Medulla oblongata (tissue), 1 donor: ENCODE results near the gene SLAIN1.
"Not testable (repeated sequence)": the region's sequence is repeated elsewhere in the genome, so short reads cannot be mapped to it uniquely, and the experiment has no call there.

Experiments used
- DNase-seq: peaks from one replicate; pipeline ENCODE4 v3.0.0-alpha.2; 2015; ENCODE audit errors: extremely low spot score

SLAIN1 gene

DNA sequence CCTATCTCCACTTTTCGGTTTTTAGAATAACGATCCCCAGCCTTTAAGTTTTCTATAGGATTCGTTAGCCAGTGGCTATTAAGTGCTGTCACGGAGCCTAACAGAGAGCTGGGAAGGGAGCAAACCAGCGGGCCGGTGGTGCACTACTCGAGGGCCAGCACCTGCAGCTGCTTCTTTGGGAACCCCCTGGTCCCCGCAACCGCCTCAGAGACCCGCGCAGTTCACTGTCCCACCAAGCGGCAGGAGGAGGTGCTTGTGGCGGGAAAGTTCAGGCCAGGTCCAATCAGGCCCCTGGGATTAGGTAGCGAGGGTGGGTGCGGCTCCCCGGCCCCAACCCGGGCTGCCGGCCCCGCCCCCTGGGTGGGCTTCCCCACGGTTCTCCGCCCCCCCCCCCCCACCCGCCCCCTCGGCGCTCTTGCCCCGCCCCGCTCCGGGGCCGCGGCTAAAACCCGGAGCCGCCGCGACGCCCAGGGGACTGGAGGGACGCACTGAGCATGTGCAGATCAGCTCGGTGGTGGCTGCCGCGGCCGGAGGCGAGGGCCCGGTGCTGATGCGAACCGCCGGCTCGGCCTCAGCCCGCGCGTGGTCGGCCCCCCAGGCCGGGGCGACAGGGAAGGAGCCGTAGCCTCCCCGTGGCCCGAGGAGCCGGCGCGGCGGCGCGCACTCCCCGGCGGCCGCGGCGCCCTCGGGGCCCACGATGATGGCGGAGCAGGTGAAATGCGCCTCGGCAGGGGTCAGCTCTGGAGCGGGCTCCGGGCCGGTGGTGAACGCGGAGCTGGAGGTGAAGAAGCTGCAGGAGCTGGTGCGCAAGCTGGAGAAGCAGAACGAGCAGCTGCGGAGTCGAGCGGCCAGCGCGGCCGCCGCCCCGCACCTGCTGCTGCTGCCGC is at the start of gene SLAIN1:
TSS of gene SLAIN1 (plus strand) at position 471 of the 887 bp plus-strand sequence. CDS start at position 698, 227 bp downstream.
- peak; percentile 94 for DNase-seq

DNA sequence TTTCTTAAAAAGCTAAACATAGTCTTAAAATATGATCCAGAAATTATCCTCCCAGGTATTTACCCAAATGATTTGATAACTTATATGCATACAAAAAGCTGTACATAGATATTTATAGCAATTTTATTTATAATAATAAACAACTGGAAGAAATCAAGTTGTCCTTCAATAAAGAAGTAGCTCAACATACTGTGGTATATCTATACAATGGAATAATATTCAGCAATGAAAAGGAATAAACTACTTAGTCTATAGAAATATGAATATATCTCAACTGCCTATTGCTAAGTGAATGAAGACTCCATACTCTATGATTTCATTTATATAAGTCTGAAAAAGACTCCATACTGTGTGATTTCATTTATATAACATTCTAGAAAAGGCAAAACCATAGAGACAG is 47.1 kb upstream of the SLAIN1 start:
- no peak for DNase-seq

GRCh38 chr13:77653301-77653700 is 44.2 kb upstream of the SLAIN1 start:
- no peak for DNase-seq

- DNase-seq, result not testable (repeated sequence)
These were observed 37.5 kb upstream of the SLAIN1 start for GRCh38 chr13:77660016-77660415.

GRCh38 chr13:77660841-77661250 is 36.6 kb upstream of the SLAIN1 start:
- no peak for DNase-seq

GRCh38 chr13:77662301-77662700 is 35.2 kb upstream of the SLAIN1 start:
- not testable (repeated sequence) for DNase-seq

GRCh38 chr13:77662831-77663230 is 34.7 kb upstream of the SLAIN1 start:
- DNase-seq, result not testable (repeated sequence)

GRCh38 chr13:77674852-77675251 is 22.6 kb upstream of the SLAIN1 start:
- no peak for DNase-seq

DNA sequence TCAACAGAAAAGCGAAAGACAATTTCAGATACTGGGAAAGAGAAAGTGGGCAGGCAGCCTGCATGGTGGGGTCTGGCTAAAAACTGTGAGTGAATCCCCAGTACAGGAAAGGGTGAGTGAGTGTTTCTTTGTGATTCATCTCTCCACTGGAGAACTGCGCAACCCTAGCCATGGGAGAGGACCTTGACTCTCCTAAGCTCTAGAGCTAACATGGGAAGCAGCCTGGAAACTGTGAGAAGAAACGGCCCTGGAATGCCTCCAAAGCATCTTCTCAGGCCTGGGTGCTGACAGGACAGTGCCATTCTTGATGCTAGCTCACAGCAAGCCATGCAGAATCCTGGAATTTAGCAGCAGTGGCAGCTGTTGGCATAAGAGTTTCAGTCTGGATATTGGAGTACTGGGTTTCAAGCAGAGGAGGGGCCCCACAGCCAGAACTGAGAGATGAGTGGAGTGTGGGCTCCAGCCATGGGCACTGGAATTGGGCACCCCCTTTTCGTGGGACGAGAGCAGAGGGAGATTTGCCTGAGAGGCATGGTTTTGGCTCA is 18.7 kb upstream of the SLAIN1 start:
- DNase-seq, result no peak

DNA sequence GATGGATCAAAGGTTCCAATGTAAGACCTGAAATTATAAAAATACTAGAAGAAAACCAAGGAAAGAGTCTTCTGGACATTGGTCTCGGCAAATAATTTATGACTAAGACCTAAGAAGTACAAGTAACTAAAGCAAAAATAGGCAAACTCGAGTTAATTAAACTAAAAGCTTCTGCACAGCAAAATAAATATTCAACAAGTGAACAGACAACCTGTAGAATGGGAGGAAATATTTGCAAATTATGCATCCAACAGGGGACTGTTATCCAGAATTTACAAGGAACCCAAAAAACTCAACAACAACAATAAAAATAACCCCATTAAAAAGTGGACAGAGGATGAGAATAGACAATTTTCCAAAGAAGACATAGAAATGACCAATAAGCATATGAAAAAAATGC is 9.7 kb upstream of the SLAIN1 start:
- DNase-seq, result no peak

GRCh38 chr13:77691871-77692270 is 5.6 kb upstream of the SLAIN1 start:
- DNase-seq, result peak; percentile 28

GRCh38 chr13:77692746-77693448 is 4.6 kb upstream of the SLAIN1 start:
- DNase-seq, result peak; percentile 73

- DNase-seq, result no peak
These were observed 4.0 kb upstream of the SLAIN1 start for GRCh38 chr13:77693449-77693940.

- DNase-seq, result peak; percentile 79
These were observed 1.2 kb upstream of the SLAIN1 start for GRCh38 chr13:77696006-77696878.

GRCh38 chr13:77696879-77697216 is 639 bp upstream of the SLAIN1 start:
- DNase-seq, result peak; percentile 72

- peak; percentile 72 for DNase-seq
These were observed 943 bp downstream of the SLAIN1 start for GRCh38 chr13:77698201-77699058.

DNA sequence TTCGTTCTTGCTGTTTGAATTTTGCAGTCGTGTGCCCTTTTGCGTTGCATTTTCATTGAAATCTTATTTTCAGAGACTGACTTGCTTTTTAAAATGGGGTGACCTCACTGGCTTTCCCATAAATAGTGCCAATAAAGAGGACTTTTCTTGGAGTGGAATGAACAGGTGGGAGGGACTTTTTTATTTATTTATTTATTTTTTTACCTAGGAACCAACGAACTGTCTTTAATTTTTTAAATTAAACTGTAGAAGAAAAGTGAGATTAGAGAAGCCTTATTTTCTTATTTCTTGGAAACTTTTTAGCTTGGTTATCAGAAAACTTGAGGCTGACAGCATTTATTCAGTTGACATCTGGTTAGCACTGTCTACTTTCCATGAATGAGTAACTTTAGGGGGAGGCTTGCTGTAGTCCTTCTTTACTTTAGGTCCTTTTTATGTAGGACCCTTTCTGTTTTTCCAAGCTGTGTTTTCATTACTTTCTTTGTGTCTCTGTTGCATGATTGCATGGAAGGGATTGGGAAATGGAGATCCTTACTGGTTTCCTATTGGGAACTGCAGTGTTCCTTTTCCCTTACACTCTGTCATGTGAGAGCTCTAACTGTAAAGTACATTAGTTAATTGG is 1.7 kb downstream of the SLAIN1 start:
- peak; percentile 36 for DNase-seq

DNA sequence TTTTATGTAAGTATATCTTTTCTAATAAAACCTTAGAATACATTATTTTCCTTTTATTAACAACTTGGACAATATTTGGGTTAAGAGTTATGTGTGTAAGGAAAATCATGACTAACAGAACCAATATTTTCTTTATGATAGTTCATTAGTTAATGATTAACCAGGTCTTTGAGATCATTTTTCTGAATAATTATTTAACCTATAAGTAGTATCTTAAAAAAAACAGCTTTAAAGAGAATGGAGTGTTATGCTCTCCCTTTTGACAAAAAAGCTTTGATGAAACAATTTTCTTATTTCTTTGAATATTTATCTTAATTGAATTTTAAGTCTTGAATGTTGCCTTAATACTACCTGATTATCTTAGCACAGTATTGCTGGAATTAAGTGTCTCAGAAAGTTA is 3.8 kb downstream of the SLAIN1 start:
- DNase-seq, result no peak

DNA sequence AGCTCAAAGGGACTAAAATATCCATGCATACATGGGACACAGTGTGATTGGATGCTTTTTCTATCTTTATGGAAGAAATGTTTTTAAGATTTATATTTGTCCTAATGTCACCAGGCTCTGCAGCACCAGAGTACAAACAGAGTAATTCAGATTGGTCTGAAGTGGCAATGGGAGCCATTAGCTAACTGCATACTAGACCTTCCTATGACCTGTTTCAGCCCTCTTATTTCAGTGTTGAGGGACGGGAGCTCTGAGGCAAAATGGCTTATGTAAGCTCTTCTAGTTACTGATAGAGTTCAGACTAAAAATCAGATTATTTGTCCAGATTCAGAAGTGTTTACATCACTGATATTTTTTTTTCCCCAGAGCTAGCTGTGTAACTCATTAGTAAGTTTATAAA is 4.9 kb downstream of the SLAIN1 start:
- no peak for DNase-seq

DNA sequence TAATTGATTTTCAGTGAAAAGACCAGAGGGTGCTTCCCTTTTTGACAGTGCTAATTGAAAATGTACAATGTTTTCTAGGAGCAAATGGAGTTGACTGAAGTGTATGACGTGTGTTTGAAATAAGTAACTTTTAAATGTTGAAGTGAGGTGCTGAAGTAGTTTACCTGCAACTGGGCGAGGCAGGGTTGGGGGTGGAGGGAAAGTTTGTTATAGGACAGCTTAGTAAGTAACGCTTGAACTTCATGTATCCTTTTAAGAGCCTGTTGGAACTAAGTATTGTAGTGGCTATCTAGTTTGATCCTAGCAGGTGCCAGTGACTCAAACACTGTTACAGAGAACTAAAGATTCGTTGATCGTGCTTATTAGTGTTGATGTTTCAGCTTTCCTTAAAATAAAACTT is 5.9 kb downstream of the SLAIN1 start:
- no peak for DNase-seq
